IMR-90 (cell line): ENCODE measurements around the gene NDUFB10. TPM values are rescaled to one million over a fixed set of nuclear protein-coding genes. Genes with fewer than 3 reads are reported as not detected.

Source experiments
- ATAC-seq: fragments of 200-7000 bp; cut with Tn5 transposase; 2 replicates; pipeline ENCODE4 v1.9.1; 2020; ENCODE audit warnings: low read depth, mild to moderate bottlenecking, moderate library complexity
- BruUV-seq: library from RNA; stranded (reverse); fragments of 400-500 nt; replicated peaks from 2 replicates; lab custom pipeline; 2021; lab: Mats Ljungman, UMichigan
- CTCF ChIA-PET: fragments of 300-600 bp; formaldehyde crosslinking; extraction: SDS; loops from one replicate; lab custom pipeline; 2021; ENCODE audit warnings: antibody characterized with exemption; lab: Yijun Ruan, JAX
- POLR2A ChIA-PET: fragments of 300-600 bp; sonication (Branson Sonifier 250); formaldehyde crosslinking; loops from one replicate; lab custom pipeline; 2022; ENCODE audit warnings: antibody characterized with exemption; ENCODE audit not compliant: unreplicated experiment; lab: Charles Lee
- DNase-seq: peaks from one replicate; pipeline ENCODE4 v3.0.0; 2013
- H2AFZ ChIP-seq: replicated peaks from 2 replicates; pipeline ENCODE3; 2013; ENCODE audit warnings: low read length, mild to moderate bottlenecking; ENCODE audit not compliant: poor library complexity
- H2AK5ac ChIP-seq: 2 replicates; pipeline ENCODE4 v1.6.1; 2013; ENCODE audit warnings: low read depth, low read length, inconsistent platforms
- H2AK9ac ChIP-seq: replicated peaks from 2 replicates; pipeline ENCODE3; 2013; ENCODE audit warnings: mild to moderate bottlenecking, low read depth, low read length, moderate library complexity; ENCODE audit not compliant: poor library complexity
- H2BK120ac ChIP-seq: 2 replicates; pipeline ENCODE4 v1.6.1; 2013; ENCODE audit warnings: low read depth, low read length, inconsistent platforms
- H2BK15ac ChIP-seq: 3 replicates; pipeline ENCODE4 v1.6.1; 2013; ENCODE audit warnings: low read depth, low read length, inconsistent platforms
- H2BK20ac ChIP-seq: 2 replicates; pipeline ENCODE4 v1.6.1; 2013; ENCODE audit warnings: low read depth, mild to moderate bottlenecking, inconsistent platforms, low read length, moderate library complexity
- H2BK5ac ChIP-seq: 2 replicates; pipeline ENCODE4 v1.6.1; 2013; ENCODE audit warnings: mild to moderate bottlenecking, low read depth, low read length, inconsistent platforms; ENCODE audit not compliant: poor library complexity, severe bottlenecking
- H3K14ac ChIP-seq: replicated peaks from 2 replicates; pipeline ENCODE4 v1.6.1; 2013; ENCODE audit warnings: low read depth, low read length, inconsistent platforms
- H3K18ac ChIP-seq: 2 replicates; pipeline ENCODE4 v1.6.1; 2013; ENCODE audit warnings: low read depth, low read length, control low read depth
- H3K23ac ChIP-seq: 2 replicates; pipeline ENCODE4 v1.6.1; 2013; ENCODE audit warnings: low read depth, low read length, inconsistent platforms
- H3K27ac ChIP-seq: 2 replicates; pipeline ENCODE4 v1.5.1; 2013; ENCODE audit warnings: mild to moderate bottlenecking, control low read depth, low read length; ENCODE audit not compliant: insufficient read depth
- H3K27me3 ChIP-seq: 2 replicates; pipeline ENCODE4 v1.6.1; 2013; ENCODE audit warnings: low read length; ENCODE audit not compliant: control insufficient read depth, insufficient read depth
- H3K36me3 ChIP-seq: 2 replicates; pipeline ENCODE4 v1.6.1; 2013; ENCODE audit warnings: low read length, mixed read lengths; ENCODE audit not compliant: control insufficient read depth, insufficient read depth
- H3K4ac ChIP-seq: 2 replicates; pipeline ENCODE4 v1.6.1; 2013; ENCODE audit warnings: low read depth, low read length, inconsistent platforms
- H3K4me1 ChIP-seq: 2 replicates; pipeline ENCODE4 v1.6.1; 2013; ENCODE audit warnings: low read length, mixed read lengths; ENCODE audit not compliant: control insufficient read depth, insufficient read depth
- H3K4me2 ChIP-seq: 2 replicates; pipeline ENCODE4 v1.6.1; 2013; ENCODE audit warnings: low read depth, mild to moderate bottlenecking, control low read depth, low read length, moderate library complexity
- H3K4me3 ChIP-seq: 2 replicates; pipeline ENCODE4 v1.5.1; 2013; ENCODE audit warnings: low read depth, mild to moderate bottlenecking, control low read depth, low read length, moderate library complexity; ENCODE audit not compliant: insufficient read depth
- H3K56ac ChIP-seq: 2 replicates; pipeline ENCODE4 v1.6.1; 2013; ENCODE audit warnings: low read length, inconsistent platforms; ENCODE audit not compliant: insufficient read depth; ENCODE audit errors: extremely low read depth
- H3K79me1 ChIP-seq, 2 experiments: 2 replicates each; pipeline ENCODE4 v1.6.1; 2013; ENCODE audit warnings: low read length in 2 of 2, inconsistent platforms in 1 of 2, low read depth in 1 of 2
- H3K9ac ChIP-seq: 2 replicates; pipeline ENCODE4 v1.6.1; 2013; ENCODE audit warnings: low read depth, low read length, control low read depth
- H3K9me1 ChIP-seq: 2 replicates; pipeline ENCODE4 v1.6.1; 2013; ENCODE audit warnings: low read length, inconsistent platforms; ENCODE audit not compliant: insufficient read depth
- H3K9me3 ChIP-seq: 2 replicates; pipeline ENCODE4 v1.6.1; 2013; ENCODE audit warnings: low read length; ENCODE audit not compliant: control insufficient read depth, insufficient read depth
- H4K20me1 ChIP-seq: 2 replicates; pipeline ENCODE4 v1.6.1; 2013; ENCODE audit warnings: low read length, inconsistent platforms; ENCODE audit not compliant: insufficient read depth
- H4K5ac ChIP-seq: 2 replicates; pipeline ENCODE4 v1.6.1; 2013; ENCODE audit warnings: mild to moderate bottlenecking, low read depth, low read length, control low read depth
- H4K8ac ChIP-seq, 2 experiments: 2 replicates each; pipeline ENCODE4 v1.6.1; 2013; ENCODE audit warnings: low read depth in 2 of 2, low read length in 2 of 2, control low read depth in 1 of 2, inconsistent platforms in 1 of 2
- H4K91ac ChIP-seq: 2 replicates; pipeline ENCODE4 v1.6.1; 2013; ENCODE audit warnings: low read depth, low read length, inconsistent platforms; ENCODE audit not compliant: insufficient read depth
- BHLHE40 ChIP-seq: fragments of 150-350 bp; IDR thresholded peaks from 2 replicates; pipeline ENCODE4 v1.6.1; 2016; ENCODE audit warnings: mild to moderate bottlenecking, low read depth, low read length
- POLR2A ChIP-seq: IDR thresholded peaks from 2 replicates; pipeline ENCODE4 v1.6.1; 2012; ENCODE audit warnings: mild to moderate bottlenecking, low read depth, low read length
- WGBS, 2 experiments: methylation state at CpG; one replicate each; pipeline versions ENCODE4 v1.1.5 to v1.1.7; 2013; ENCODE audit warnings: missing lambda C conversion rate in 2 of 2; ENCODE audit not compliant: insufficient read length in 1 of 2; ENCODE audit errors: extremely low coverage in 2 of 2; 5-methylcytosine and 5-hydroxymethylcytosine counted together
- dilution Hi-C: fragments of 300-500 bp; cut with HindIII; formaldehyde crosslinking; loops from one replicate; pipeline ENCODE4 v1.14.3; 2018; ENCODE audit warnings: low sequenced_read_pairs; ENCODE audit not compliant: unreplicated experiment
- in situ Hi-C: fragments of 300-500 bp; cut with MboI; formaldehyde crosslinking; loops from 3 replicates; pipeline ENCODE4 v1.14.3; 2019; ENCODE audit warnings: low sequenced_read_pairs, inconsistent platforms, mixed read lengths
- intact Hi-C: fragments of 100-400 bp; cut with micrococcal nuclease; formaldehyde crosslinking; loops from 2 replicates; pipeline ENCODE4 v1.10.0; 2022
- polyA plus RNA-seq, 3 experiments: library from polyadenylated mRNA; depleted of rRNA; stranded (reverse); fragments of >200 nt; gene quantifications; 2 replicates each; pipeline ENCODE4 v1.2.3, GENCODE V29; 2012; ENCODE audit warnings: low replicate concordance in 1 of 3
- total RNA-seq: library from RNA; depleted of rRNA; stranded (reverse); fragments of >200 nt; gene quantifications from 2 replicates; pipeline ENCODE4 v1.2.3, GENCODE V29; 2012
- TF ChIP-seq, protein P1 (sequence below): fragments of 150-350 bp; IDR thresholded peaks from 2 replicates; pipeline ENCODE4 v1.6.1; 2017; ENCODE audit warnings: mild to moderate bottlenecking, antibody characterized with exemption, low read length, low read depth
- TF ChIP-seq, protein P2 (sequence below): conservative IDR thresholded peaks from 2 replicates; pipeline ENCODE4 v1.5.1; 2012; ENCODE audit warnings: mild to moderate bottlenecking, low read depth, low read length, improper control_type of control experiment

NDUFB10 gene
- total and polyA plus RNA-seq, 2 of the 4 experiments (the other 2 are of a cell fraction) = 189 to 220 TPM

DNA sequence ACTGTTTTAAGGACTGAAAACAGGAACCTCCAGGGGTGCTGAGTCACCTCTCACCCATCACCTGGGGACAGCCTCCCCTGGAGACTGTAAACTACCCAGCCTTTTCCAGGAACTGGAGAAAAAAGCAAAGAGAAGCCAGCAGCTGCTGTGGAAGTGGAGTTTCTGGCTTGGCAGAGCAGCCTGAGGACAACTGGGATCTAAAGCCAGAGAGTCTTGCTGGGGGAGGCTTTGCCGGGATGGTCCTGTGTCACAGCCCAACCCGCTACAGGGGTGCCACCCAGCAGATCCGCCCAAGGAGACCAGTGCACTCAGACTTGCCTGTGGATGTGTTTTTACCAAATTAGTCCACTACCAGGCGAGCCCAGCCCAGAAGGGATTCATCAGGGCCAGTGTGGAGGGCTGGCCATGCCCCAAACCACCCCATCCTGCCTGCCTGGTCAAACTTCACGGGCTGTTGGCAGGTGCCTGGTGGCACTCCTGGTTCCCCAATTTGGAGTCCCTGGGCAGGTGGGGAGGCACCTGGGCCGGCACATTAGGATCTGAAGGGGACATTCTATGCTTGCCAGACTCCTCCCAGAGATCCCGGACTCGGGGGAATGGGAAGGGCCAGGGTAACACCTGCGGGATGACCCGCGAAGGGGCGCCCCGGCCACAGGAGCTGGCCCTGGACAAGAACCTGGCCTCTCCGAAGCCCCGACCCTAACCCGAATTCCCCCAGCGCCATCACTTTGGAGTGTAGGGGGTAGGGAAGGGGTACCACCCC, 17.1 kb upstream of the NDUFB10 start:
- DNase-seq (no peak), ATAC-seq (no peak)
- Histone ChIP-seq H2BK120ac (no peak overlapping the region), H3K36me3 (peaks cover 21% of the 10 kb centered on the region), H3K9ac (peak overlapping the region; percentile 64), H4K5ac (peak overlapping the region; percentile 14; the same call in 1 of the 2 replicates), H4K20me1 (no peaks in the 10 kb centered on the region), H3K56ac (no peak overlapping the region), H3K4me3 (peak overlapping the region; percentile 83), H2BK5ac (no peak overlapping the region), H2BK20ac (no peak overlapping the region), H2AK5ac (peak overlapping the region; percentile 25; the same call in 1 of the 2 replicates), H3K9me1 (no peaks in the 10 kb centered on the region), H3K18ac (no peak overlapping the region), H3K4ac (peak overlapping the region; percentile 5; the same call in 1 of the 2 replicates), H4K8ac (peak overlapping the region in 1 of 2 experiments; percentile 16; a peak in 2 of 4 replicates), H3K14ac (no peak overlapping the region), H3K79me1 (peaks cover 9 to 13% of the 10 kb centered on the region in 2 experiments; a peak in 3 of 4 replicates), H2AK9ac (peak overlapping the region; percentile 35), H3K27me3 (no peaks in the 10 kb centered on the region), H3K23ac (no peak overlapping the region), H3K27ac (peak overlapping the region; percentile 22; the same call in 1 of the 2 replicates), H3K4me1 (peaks cover 5% of the 10 kb centered on the region; the same call in 1 of the 2 replicates), H2BK15ac (no peak overlapping the region), H4K91ac (no peak overlapping the region), H3K9me3 (no peaks in the 10 kb centered on the region), H2AFZ (peak overlapping the region; percentile 95), H3K4me2 (peak overlapping the region; percentile 76)
- no TSS peak for BruUV-seq
- TF ChIP-seq POLR2A (no peak), BHLHE40 (no peak)
- TF ChIP-seq, protein P1, sequence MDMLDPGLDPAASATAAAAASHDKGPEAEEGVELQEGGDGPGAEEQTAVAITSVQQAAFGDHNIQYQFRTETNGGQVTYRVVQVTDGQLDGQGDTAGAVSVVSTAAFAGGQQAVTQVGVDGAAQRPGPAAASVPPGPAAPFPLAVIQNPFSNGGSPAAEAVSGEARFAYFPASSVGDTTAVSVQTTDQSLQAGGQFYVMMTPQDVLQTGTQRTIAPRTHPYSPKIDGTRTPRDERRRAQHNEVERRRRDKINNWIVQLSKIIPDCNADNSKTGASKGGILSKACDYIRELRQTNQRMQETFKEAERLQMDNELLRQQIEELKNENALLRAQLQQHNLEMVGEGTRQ = no peak
- TF ChIP-seq, protein P2, sequence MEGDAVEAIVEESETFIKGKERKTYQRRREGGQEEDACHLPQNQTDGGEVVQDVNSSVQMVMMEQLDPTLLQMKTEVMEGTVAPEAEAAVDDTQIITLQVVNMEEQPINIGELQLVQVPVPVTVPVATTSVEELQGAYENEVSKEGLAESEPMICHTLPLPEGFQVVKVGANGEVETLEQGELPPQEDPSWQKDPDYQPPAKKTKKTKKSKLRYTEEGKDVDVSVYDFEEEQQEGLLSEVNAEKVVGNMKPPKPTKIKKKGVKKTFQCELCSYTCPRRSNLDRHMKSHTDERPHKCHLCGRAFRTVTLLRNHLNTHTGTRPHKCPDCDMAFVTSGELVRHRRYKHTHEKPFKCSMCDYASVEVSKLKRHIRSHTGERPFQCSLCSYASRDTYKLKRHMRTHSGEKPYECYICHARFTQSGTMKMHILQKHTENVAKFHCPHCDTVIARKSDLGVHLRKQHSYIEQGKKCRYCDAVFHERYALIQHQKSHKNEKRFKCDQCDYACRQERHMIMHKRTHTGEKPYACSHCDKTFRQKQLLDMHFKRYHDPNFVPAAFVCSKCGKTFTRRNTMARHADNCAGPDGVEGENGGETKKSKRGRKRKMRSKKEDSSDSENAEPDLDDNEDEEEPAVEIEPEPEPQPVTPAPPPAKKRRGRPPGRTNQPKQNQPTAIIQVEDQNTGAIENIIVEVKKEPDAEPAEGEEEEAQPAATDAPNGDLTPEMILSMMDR = no peak
- ChIA-PET POLR2A (interaction anchor here (1.2 kb wide), 1 partner anchor 22 kb away, joined by 3 read pairs; the partner anchor contains the start of gene RPS2), CTCF (interaction anchor here (1.3 kb wide), 1 partner anchor 129 kb away, joined by 4 read pairs; no protein-coding TSS in a partner anchor)
- 67% methylated on average over 2 of the region's 17 CpGs; no CpG with 5 or more reads in 1 of the 2 experiments for WGBS, 2 experiments
- dilution Hi-C loops (no loop called here), in situ Hi-C loops (no loop called here), intact Hi-C loops (no loop called here)
